HEK293 (cell line): ENCODE data around the gene IFNE.

Experiments used
- CTCF ChIA-PET: fragments of 350-600 bp; formaldehyde crosslinking; extraction: SDS; loops from one replicate; lab custom pipeline; 2021; ENCODE audit warnings: antibody characterized with exemption; lab: Yijun Ruan, JAX
- POLR2A ChIA-PET: fragments of 300-600 bp; formaldehyde crosslinking; extraction: SDS; loops from one replicate; lab custom pipeline; 2020; ENCODE audit warnings: antibody characterized with exemption, inconsistent platforms; lab: Yijun Ruan, JAX
- H3K27ac ChIP-seq: fragments of 200-500 bp; sonication (Bioruptor generic); 2 replicates; pipeline ENCODE4 v1.5.1; 2014; ENCODE audit warnings: low read depth, low read length, control low read depth, inconsistent platforms; ENCODE audit errors: extremely low read depth
- H3K36me3 ChIP-seq, 2 experiments: fragments of 200-500 bp in 1 of 2; sonication (Bioruptor generic) in 1 of 2; 1 replicate in 1 of 2; 2 replicates in 1 of 2; pipeline ENCODE4 v1.5.1; 2014 to 2017; ENCODE audit warnings: inconsistent platforms in 2 of 2, low read length in 2 of 2; ENCODE audit not compliant: control insufficient read depth in 2 of 2, insufficient read depth in 1 of 2
- H3K4me1 ChIP-seq: fragments of 200-500 bp; sonication (Bioruptor generic); 2 replicates; pipeline ENCODE4 v1.5.1; 2014; ENCODE audit warnings: mild to moderate bottlenecking, low read length, inconsistent platforms; ENCODE audit not compliant: control insufficient read depth, insufficient read depth
- H3K4me3 ChIP-seq: 2 replicates; pipeline ENCODE4 v1.5.1; 2011; ENCODE audit warnings: low read depth, mild to moderate bottlenecking, control low read depth, low read length, moderate library complexity
- H3K9me3 ChIP-seq: fragments of 200-500 bp; sonication (Bioruptor generic); 2 replicates; pipeline ENCODE4 v1.5.1; 2014; ENCODE audit warnings: low read depth, low read length, inconsistent platforms; ENCODE audit not compliant: control insufficient read depth, insufficient read depth
- FEZF1 ChIP-seq: fragments of 450-650 bp; formaldehyde crosslinking; IDR thresholded peaks from 2 replicates; pipeline ENCODE4 v1.5.1; 2016; ENCODE audit warnings: missing biosample characterization, missing genetic modification characterization
- KLF8 ChIP-seq: fragments of 450-650 bp; formaldehyde crosslinking; IDR thresholded peaks from 2 replicates; pipeline ENCODE4 v1.5.1; 2016; ENCODE audit warnings: missing biosample characterization, missing genetic modification characterization
- RBAK ChIP-seq: fragments of 450-650 bp; formaldehyde crosslinking; IDR thresholded peaks from 2 replicates; pipeline ENCODE4 v1.5.1; 2016; ENCODE audit warnings: missing biosample characterization, missing genetic modification characterization
- REPIN1 ChIP-seq: fragments of 450-650 bp; formaldehyde crosslinking; IDR thresholded peaks from 2 replicates; pipeline ENCODE4 v1.5.1; 2017; ENCODE audit warnings: missing biosample characterization, missing genetic modification characterization, low read depth
- SP2 ChIP-seq: fragments of 450-650 bp; formaldehyde crosslinking; IDR thresholded peaks from 2 replicates; pipeline ENCODE4 v1.5.1; 2016; ENCODE audit warnings: missing biosample characterization, missing genetic modification characterization
- SP3 ChIP-seq: fragments of 450-650 bp; formaldehyde crosslinking; IDR thresholded peaks from 2 replicates; pipeline ENCODE4 v1.5.1; 2016; ENCODE audit warnings: missing biosample characterization, missing genetic modification characterization
- ZBTB48 ChIP-seq: fragments of 450-650 bp; formaldehyde crosslinking; IDR thresholded peaks from 2 replicates; pipeline ENCODE4 v1.5.1; 2016; ENCODE audit warnings: missing biosample characterization, missing genetic modification characterization
- ZBTB8A ChIP-seq: fragments of 450-650 bp; formaldehyde crosslinking; IDR thresholded peaks from 2 replicates; pipeline ENCODE4 v1.5.1; 2016; ENCODE audit warnings: missing biosample characterization, missing genetic modification characterization
- ZFP69B ChIP-seq: fragments of 450-650 bp; formaldehyde crosslinking; IDR thresholded peaks from 2 replicates; pipeline ENCODE4 v1.5.1; 2016; ENCODE audit warnings: missing biosample characterization, missing genetic modification characterization
- ZNF155 ChIP-seq: fragments of 450-650 bp; formaldehyde crosslinking; IDR thresholded peaks from 2 replicates; pipeline ENCODE4 v1.5.1; 2016; ENCODE audit warnings: missing biosample characterization, missing genetic modification characterization
- ZNF16 ChIP-seq: fragments of 450-650 bp; formaldehyde crosslinking; IDR thresholded peaks from 2 replicates; pipeline ENCODE4 v1.5.1; 2016; ENCODE audit warnings: low read depth, missing biosample characterization, missing genetic modification characterization
- ZNF292 ChIP-seq: fragments of 450-650 bp; formaldehyde crosslinking; IDR thresholded peaks from 2 replicates; pipeline ENCODE4 v1.5.1; 2016; ENCODE audit warnings: low read depth, missing biosample characterization, missing genetic modification characterization, borderline replicate concordance
- ZNF529 ChIP-seq: fragments of 450-650 bp; formaldehyde crosslinking; IDR thresholded peaks from 2 replicates; pipeline ENCODE4 v1.5.1; 2017; ENCODE audit warnings: missing genetic modification characterization, missing biosample characterization; ENCODE audit not compliant: insufficient replicate concordance
- ZNF558 ChIP-seq: fragments of 450-650 bp; formaldehyde crosslinking; IDR thresholded peaks from 2 replicates; pipeline ENCODE4 v1.5.1; 2016; ENCODE audit warnings: missing biosample characterization, missing genetic modification characterization
- ZNF660 ChIP-seq: fragments of 450-650 bp; IDR thresholded peaks from 2 replicates; pipeline ENCODE4 v1.5.1; 2018; ENCODE audit warnings: missing biosample characterization, mild to moderate bottlenecking, missing genetic modification characterization
- ZNF76 ChIP-seq: fragments of 450-650 bp; formaldehyde crosslinking; IDR thresholded peaks from 2 replicates; pipeline ENCODE4; 2016; ENCODE audit warnings: low read depth, missing biosample characterization, missing genetic modification characterization, borderline replicate concordance
- ZNF777 ChIP-seq: fragments of 450-650 bp; formaldehyde crosslinking; IDR thresholded peaks from 2 replicates; pipeline ENCODE4 v1.5.1; 2017; ENCODE audit warnings: missing biosample characterization, missing genetic modification characterization, borderline replicate concordance
- TF ChIP-seq, protein P1 (sequence below): fragments of 450-650 bp; formaldehyde crosslinking; optimal IDR thresholded peaks from 2 replicates; pipeline ENCODE3; 2016; ENCODE audit warnings: missing biosample characterization, mild to moderate bottlenecking, missing genetic modification characterization
- TF ChIP-seq, protein P2 (sequence below): fragments of 450-650 bp; formaldehyde crosslinking; IDR thresholded peaks from 2 replicates; pipeline ENCODE4 v1.5.1; 2017; ENCODE audit warnings: missing biosample characterization, missing genetic modification characterization
- TF ChIP-seq, protein P3 (sequence below): fragments of 450-650 bp; formaldehyde crosslinking; IDR thresholded peaks from 2 replicates; pipeline ENCODE4 v1.5.1; 2017; ENCODE audit warnings: missing biosample characterization, missing genetic modification characterization
- TF ChIP-seq, protein P4 (sequence below): fragments of 450-650 bp; formaldehyde crosslinking; IDR thresholded peaks from 2 replicates; pipeline ENCODE4 v1.5.1; 2016; ENCODE audit warnings: missing biosample characterization, missing genetic modification characterization

Gene IFNE

GRCh38 chr9:21506626-21507482 is 24.7 kb upstream of the IFNE start:
- POLR2A ChIA-PET, result no interaction called here
- H3K36me3 ChIP-seq, result no peaks in the 10 kb centered on the region
- no peak overlapping the region for H3K4me3 ChIP-seq
- H3K27ac ChIP-seq, result no peak overlapping the region
- CTCF ChIA-PET, result interaction anchor here (0.6 kb wide), 1 partner anchor 66 kb away, joined by 4 read pairs; no protein-coding TSS in a partner anchor
- H3K4me1 ChIP-seq, result peaks cover 5% of the 10 kb centered on the region
- TF ChIP-seq, protein P1, sequence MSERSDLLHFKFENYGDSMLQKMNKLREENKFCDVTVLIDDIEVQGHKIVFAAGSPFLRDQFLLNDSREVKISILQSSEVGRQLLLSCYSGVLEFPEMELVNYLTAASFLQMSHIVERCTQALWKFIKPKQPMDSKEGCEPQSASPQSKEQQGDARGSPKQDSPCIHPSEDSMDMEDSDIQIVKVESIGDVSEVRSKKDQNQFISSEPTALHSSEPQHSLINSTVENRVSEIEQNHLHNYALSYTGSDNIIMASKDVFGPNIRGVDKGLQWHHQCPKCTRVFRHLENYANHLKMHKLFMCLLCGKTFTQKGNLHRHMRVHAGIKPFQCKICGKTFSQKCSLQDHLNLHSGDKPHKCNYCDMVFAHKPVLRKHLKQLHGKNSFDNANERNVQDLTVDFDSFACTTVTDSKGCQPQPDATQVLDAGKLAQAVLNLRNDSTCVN (tag by site-specific recombination), result no peak
- peak; percentile 70 for TF ChIP-seq ZNF660
- no peak for TF ChIP-seq ZNF76 (tag by site-specific recombination)
- TF ChIP-seq ZNF155 (tag by site-specific recombination), result no peak
- TF ChIP-seq RBAK (tag by site-specific recombination), result no peak
- TF ChIP-seq, protein P2, sequence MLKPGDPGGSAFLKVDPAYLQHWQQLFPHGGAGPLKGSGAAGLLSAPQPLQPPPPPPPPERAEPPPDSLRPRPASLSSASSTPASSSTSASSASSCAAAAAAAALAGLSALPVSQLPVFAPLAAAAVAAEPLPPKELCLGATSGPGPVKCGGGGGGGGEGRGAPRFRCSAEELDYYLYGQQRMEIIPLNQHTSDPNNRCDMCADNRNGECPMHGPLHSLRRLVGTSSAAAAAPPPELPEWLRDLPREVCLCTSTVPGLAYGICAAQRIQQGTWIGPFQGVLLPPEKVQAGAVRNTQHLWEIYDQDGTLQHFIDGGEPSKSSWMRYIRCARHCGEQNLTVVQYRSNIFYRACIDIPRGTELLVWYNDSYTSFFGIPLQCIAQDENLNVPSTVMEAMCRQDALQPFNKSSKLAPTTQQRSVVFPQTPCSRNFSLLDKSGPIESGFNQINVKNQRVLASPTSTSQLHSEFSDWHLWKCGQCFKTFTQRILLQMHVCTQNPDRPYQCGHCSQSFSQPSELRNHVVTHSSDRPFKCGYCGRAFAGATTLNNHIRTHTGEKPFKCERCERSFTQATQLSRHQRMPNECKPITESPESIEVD, result 0 out of 2 replicates have a peak, but pooled peaks have one; percentile 20
- no peak for TF ChIP-seq ZNF16 (tag by site-specific recombination)
- TF ChIP-seq REPIN1 (tag by site-specific recombination), result no peak
- no peaks in the 10 kb centered on the region for H3K9me3 ChIP-seq

DNA sequence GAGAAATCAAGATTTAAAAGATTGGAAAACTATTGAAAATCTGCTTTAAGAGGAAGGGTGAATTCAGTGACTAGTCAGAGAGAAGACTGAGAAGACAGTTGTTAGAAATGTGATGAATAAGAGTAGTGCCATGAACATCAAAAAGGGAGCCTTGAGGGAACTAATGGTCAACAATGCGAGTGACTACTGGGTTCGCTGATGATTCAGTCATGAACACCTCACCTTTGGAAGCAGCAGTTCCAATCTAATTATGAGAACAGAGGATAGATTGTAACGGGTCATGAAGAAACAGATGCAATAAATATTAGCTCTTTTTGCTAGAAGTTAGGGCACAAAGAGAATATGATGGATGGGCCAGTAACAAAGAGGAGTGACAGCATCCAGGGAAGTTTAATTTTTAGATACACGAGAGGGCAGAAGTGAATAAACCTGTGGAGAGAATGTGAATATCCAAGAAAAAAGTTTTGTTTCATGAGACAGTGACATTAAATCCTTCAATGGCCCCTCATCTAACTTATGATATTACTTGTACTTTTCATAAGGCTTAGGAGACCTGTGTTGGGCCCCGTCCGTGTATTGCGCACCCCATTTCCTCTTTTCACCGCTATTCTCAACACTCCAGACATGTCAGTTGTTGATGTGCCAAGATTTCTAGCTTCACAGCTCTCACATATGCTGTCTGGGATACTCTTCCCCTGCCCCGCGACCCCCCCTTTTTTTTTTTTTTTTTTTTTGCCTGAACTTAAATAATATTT is 23.5 kb upstream of the IFNE start:
- TF ChIP-seq ZFP69B (tag by site-specific recombination) (no peak), ZBTB48 (tag by site-specific recombination) (no peak), ZBTB8A (tag by site-specific recombination) (no peak), SP3 (tag by site-specific recombination) (no peak), KLF8 (tag by site-specific recombination) (no peak), ZNF558 (tag by site-specific recombination) (no peak), ZNF529 (no peak), ZNF777 (no peak), SP2 (tag by site-specific recombination) (no peak), ZNF292 (no peak), FEZF1 (tag by site-specific recombination) (no peak)
- TF ChIP-seq, protein P3, sequence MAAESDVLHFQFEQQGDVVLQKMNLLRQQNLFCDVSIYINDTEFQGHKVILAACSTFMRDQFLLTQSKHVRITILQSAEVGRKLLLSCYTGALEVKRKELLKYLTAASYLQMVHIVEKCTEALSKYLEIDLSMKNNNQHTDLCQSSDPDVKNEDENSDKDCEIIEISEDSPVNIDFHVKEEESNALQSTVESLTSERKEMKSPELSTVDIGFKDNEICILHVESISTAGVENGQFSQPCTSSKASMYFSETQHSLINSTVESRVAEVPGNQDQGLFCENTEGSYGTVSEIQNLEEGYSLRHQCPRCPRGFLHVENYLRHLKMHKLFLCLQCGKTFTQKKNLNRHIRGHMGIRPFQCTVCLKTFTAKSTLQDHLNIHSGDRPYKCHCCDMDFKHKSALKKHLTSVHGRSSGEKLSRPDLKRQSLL (tag by site-specific recombination), result no peak
- TF ChIP-seq, protein P4, sequence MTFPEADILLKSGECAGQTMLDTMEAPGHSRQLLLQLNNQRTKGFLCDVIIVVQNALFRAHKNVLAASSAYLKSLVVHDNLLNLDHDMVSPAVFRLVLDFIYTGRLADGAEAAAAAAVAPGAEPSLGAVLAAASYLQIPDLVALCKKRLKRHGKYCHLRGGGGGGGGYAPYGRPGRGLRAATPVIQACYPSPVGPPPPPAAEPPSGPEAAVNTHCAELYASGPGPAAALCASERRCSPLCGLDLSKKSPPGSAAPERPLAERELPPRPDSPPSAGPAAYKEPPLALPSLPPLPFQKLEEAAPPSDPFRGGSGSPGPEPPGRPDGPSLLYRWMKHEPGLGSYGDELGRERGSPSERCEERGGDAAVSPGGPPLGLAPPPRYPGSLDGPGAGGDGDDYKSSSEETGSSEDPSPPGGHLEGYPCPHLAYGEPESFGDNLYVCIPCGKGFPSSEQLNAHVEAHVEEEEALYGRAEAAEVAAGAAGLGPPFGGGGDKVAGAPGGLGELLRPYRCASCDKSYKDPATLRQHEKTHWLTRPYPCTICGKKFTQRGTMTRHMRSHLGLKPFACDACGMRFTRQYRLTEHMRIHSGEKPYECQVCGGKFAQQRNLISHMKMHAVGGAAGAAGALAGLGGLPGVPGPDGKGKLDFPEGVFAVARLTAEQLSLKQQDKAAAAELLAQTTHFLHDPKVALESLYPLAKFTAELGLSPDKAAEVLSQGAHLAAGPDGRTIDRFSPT, result no peak
- ChIA-PET CTCF (interaction anchor here (0.9 to 1.2 kb wide), 4 partner anchors 11 to 270 kb away, joined by 3 to 4 read pairs (median 3); no protein-coding TSS in a partner anchor), POLR2A (interaction anchor here (0.6 kb wide), 2 partner anchors 297 to 1006 kb away, joined by 4 to 6 read pairs; partner anchors contain the start of gene MTAP)
- no peaks in the 10 kb centered on the region for H3K36me3 ChIP-seq
- peaks cover 5% of the 10 kb centered on the region for H3K4me1 ChIP-seq
- H3K27ac ChIP-seq, result no peak overlapping the region
- no peak overlapping the region for H3K4me3 ChIP-seq
- H3K9me3 ChIP-seq, result no peaks in the 10 kb centered on the region
